NCI-H2196 (cell line): ENCODE results near the gene ANAPC5.
"Not testable (repeated sequence)": the region's sequence is repeated elsewhere in the genome, so short reads cannot be mapped to it uniquely, and the experiment has no call there.

Experiments used
- DNase-seq: peaks from one replicate; lab custom pipeline; 2025; ENCODE audit not compliant: unreplicated experiment; lab: John Stamatoyannopoulos, UW

ANAPC5 gene

DNA sequence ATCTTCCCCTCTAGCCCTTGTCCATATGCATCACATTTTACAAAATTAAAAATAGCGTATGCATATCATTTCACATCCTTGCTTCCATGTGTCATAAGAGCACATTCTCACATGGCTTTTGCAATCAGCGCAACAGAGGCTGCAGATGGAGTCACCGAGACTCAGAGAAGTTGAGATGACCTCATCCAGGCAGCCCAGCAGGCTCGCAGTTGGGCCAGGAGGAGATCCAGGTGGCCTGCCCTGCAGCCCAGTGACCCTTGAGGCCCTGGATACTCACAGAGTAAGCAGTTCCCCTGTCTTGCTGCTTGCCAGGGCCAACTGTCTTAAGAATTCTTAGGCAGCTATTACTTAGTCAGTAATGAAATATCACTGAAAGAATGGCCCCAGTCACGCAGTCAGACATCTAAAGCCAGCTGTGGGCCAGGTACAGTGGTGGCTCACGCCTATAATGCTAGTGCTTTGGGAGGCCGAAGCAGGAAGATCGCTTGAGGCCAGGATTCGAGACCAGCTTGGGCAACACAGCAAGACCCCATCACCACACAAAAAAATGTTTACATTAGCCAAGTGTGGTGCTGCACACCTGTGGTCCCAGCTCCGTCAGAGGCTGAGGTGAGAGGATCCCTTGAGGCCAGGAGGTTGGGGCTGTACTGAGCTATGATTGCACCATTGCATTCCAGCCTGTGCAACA, 64.8 kb downstream of the ANAPC5 start:
- DNase-seq: no peak

DNA sequence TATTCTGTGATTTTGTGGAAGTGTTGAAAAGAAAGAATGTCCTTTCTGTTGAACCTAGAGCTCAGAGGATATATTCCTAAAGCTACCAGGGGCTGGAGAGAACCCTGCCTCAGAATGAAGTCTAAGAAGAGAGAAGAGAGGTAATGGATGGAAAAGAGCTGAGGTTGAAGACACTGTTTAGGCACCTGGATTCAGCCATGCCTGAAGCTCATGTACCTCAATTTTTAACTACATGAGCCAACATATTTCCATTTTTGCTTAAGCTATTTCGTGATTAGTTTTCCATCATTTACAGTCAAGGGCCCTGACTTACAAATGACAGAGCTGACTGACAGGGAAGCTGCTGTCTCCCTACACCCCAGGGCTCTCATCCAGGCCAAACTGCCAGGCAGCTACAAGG, 66.4 kb downstream of the ANAPC5 start:
- DNase-seq: no peak

DNA sequence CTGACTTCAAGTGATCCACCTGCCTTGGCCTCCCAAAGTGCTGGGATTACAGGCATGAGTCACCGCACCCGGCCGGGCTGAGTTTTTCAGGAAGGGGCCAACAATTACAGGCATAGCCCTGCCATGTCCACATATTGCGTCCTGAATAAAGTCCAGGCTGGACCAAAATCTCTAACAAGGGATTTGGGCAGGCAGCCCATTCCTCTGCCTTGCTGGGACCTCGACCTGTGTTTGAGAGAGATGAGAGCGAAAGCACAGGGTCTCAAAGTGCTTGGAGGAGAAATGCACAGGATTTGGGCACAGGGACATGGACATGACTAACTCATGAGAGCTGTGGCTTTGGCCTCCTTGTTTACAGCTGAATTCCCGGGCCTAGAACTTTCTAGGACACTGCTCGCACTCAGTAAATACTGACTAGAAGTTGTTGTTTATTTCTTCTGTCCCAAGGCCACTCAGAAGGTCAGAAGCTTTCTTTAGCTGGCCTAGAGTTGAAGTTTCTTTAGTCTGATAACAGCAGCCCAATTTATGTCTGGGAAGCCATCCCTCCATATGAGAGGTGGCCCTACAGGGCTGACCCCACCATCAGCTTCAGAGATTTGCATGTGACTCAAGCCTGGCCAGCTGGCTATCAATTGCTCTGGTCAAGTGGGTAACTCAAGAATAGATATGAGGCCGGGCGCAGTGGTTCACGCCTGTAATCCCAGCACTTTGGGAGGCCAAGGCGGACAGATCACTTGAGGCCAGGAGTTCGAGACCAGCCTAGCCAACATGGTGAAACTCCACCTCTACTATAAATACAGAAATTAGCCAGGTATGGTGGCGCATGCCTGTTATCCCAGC, 67.4 kb downstream of the ANAPC5 start:
- DNase-seq: no peak

DNA sequence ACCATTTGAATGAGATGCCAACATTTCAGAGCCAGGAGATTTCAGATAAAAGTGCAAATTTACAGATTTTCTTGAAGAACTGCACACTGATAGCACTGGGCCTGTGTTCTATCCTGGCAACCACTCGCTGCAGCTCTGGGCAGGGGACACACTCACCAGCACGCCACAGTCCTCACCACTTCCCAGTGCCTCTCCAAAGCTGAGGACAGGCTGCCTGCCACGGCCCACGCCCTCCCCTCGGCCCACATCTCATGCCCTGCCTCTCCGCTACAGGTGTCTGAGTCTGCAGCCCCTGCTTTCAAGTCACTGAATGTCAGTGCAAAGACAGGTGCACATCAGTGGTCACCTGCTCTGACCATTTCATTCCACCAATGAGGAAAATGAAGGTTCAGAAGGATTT, 68.4 kb downstream of the ANAPC5 start:
- DNase-seq: no peak

DNA sequence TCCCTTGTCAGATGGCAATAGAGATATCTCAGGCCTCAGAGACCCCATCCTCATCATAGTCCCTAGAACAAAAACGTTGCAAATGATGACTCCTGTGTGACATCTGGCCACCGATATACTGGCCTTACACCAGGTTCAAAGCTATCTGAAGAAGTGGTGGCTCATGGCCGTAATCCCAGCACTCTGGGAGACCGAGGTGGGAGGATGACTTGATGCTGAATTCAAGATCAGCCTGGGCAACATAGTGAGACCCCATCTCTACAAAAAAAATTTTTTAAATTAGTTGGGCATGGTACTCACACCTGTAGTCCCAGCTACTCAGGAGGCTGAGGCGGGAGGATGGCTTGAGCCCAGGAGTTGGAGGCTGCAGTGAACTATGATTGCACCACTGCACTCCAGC, 68.8 kb downstream of the ANAPC5 start:
- DNase-seq: no peak

DNA sequence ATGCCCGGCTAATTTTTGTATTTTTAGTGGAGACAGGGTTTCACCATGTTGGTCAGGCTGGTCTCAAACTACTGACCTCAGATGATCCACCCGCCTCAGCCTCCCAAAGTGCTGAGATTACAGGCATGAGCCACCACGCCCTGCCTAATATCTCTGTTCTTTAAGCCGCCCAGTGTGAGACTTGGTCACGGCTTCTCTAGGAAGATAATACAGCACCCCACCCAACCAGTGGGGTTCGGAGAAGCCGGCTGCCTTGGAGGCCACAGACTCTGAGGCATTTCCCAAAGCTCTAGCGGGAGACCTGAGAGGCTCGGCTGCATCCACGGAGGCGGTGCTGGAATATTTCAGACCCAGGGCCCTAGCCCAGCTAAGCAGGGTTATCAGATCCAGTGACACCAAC, 69.3 kb downstream of the ANAPC5 start:
- not testable (repeated sequence) for DNase-seq

DNA sequence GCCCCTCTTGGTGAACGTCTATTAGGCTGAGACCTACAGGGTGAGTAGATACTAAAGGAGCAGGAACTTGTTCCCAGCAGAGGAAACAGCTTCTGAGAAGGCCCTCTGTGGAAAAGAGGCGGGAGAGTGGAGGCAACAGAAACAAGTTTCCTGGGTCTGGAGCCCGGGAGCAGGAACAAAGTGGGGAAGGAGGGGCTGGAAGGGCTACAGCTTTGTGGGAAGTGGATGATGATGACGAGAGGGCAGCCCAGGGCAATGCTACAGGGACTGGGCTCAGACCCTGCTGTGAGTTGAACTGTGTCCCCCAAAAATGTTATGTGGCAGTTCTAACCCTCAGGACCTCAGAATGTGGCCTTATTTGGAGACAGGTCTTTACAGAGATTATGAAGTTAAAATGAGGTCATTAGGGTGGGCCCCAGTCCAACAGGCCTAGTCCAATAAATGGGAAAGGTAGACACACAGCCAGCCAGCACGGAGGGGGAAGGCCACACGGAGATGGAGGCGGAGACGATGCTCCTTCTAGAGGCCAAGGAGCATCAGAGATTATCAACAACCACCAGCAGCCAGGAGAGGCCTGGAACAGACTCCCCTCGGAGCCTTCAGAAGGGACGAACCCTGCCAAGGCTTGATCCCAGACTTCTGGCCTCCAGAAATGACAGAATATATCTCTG, 70.0 kb downstream of the ANAPC5 start:
- DNase-seq: no peak

DNA sequence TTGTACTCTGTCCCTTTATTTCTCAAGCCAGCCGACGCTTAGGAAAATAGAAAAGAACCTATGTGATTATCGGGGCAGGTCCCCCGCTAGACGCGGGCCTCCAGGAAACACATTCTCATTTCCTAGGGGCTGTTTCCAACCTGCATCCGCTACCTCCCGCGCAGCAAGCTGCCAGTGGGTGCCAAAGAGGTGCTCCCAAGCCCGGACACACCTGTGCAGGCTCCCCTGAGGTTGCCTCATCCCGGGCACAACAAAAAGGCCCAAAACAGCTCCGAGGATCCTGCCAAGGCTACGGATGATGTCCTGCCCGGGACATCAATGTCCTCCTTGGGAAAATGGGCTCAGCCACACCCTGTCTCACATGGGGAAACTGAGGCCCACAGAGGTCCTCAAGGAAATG, 71.1 kb downstream of the ANAPC5 start:
- DNase-seq: not testable (repeated sequence)

DNA sequence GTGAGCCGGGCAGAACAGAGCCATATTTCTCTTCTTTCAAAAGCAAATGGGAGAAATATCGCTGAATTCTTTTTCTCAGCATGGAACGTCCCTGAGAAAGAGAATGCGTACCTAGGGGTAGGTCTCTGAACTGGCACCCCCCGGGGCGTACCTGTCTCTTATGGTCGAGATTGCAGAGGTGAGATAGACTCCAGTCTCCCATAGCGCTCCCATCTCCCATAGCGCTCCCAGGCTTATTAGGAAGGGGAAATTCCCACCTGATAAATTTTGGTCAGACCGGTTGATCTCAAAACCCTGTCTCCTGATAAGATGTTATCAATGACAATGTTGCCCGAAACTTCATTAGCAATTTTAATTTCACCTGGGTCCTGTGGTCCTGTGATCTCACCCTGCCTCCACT, 71.7 kb downstream of the ANAPC5 start:
- DNase-seq: not testable (repeated sequence)

DNA sequence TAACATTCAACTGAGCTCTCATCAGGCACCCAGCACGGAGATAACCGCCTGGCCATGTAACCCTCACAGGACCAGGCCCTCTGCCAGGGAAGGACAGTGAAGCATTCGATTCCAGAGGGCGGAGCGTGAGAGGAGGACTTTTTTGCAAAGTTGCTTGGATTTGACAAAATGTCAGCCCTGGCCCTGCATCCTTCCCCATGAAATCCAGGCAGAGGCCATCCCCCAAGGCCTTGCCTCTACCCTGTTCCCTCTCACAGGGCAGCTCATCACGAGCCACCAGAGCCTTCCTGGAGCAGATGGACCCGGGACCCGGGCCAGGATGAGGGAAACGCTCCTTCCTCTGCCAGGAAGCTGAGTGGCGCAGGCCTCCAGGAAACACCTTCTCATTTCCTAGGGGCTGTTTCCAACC, 72.7 kb downstream of the ANAPC5 start:
- DNase-seq: no peak

DNA sequence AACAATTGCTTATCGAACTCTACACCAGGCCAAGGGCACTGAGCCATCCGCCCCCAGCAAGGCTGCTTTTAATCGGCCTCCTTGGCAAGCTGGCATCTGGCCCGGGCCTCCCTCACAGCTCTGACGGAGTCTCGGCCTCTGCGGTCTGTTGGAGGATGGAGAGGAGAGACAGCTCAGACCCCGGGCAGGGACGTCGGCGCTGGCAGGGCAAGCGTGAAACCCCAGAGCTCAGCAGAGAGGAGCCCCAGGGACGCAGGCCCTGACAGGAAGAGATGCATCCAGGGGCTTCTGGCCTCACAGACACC, 73.2 kb downstream of the ANAPC5 start:
- no peak for DNase-seq

DNA sequence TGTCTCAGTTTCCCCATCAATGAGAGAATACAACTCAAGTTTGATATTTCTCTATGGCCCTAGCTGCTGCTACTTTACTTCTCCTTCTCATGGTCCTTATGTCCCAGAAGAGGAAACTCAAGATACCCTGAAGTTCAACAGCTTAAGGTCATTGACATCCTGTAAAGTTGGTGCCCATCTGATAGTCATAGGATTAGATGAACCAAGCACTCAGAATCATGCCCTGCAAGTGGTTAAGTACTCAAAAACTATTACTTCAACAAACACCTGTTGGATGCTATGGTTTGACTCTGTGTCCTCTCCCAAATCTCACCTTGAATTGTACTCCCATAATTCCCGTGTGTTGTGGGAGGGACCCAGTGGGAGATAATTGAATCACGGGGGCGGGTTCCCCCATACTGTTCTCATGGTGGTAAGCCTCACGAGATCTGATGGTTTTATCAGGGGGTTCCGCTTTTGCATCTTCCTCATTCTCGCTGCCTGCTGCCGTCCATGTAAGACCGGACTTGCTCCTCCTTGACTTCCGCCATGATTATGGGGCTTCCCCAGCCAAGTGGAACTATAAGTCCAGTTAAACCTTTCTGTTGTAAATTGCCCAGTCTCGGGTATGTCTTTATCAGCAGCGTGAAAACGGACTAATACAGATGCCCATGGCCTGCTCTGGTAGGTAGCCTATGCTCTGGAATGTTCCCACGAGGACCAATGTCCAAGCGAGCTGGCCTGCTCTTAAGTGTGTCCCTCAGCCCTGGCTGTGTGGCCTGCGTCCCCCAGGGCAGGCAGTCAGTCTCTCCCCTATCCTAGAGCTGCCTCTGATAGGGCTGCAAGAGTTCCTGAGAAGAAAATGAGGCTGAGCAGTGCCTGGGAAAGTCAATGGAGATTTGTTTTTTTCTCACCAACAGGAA, 73.8 kb downstream of the ANAPC5 start:
- DNase-seq: no peak

DNA sequence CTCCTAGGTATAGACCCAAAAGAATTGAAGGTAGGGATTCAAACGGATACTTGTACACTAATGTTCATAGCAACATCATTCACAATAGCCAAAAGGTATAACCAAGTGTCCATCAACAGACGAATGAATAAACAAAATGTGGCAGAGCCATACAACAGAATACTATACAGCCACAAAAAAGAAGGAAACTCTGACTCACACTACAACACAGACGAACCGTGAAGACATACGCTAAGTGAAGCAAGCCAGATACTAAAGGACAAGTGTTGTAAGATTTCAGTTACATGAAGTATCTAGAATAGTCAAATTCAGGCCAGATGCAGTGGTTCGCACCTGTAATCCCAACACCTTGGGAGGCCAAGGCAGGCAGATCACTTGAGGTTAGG, 74.8 kb downstream of the ANAPC5 start:
- no peak for DNase-seq

DNA sequence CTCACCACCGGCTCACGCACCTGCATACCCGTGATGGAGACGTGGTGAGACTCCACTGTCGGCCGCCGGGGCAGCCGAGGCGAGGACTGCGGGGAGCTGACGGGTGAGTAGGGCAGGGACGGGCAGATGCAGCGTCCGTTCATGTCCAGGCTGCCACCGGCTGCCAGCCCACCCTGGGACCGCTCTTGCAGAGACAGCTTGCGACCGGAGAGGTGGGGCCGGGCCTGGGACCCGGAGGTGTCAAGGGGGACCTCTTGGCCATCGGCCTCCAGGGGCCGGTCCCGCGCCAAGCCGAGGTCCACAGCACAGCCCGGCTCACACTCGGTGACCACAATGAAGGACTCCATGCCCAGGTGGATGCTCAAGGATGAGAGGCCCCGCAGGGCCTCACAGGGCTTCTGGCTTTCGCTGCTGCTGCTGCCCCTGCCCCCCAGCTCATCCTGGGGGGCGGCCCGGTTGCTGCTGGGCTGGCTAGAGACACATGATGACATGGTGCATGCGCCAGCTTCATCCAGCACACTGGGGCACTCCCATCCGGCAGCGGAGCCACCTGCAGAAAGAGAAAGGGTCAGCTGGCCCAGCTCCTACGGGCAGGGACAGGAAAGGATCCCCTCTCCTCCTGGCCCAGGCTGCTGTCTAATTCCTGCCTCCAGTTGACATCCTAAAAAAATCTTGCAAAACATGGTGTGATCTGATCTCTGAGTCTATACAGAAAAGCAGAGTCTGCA, 78.0 kb downstream of the ANAPC5 start:
- no peak for DNase-seq

DNA sequence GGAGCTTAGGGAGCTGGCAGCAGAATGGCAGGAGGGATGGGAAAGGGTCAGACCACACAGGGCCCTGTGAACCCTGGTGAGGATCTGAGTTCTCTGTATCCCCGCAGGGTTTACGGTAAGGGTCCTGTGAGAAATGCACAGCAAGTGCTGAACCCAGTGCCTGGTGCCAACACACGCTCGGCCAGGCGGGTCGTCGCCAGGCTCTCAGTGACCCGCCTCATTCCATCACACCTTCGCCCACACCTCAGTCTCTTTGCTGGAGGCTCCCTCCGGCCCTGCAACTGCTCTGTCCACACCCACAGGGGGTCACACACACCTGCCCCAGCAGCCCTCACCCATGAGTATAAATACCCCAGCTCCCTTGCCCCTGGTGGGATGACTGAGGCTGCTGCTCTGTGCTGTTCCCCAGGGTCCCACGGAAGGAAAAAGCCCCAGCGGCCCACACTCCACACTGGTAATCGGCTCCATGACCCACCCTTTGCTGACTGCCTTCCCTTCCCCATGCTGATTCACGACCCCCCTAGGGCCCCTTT, 78.8 kb downstream of the ANAPC5 start:
- no peak for DNase-seq

DNA sequence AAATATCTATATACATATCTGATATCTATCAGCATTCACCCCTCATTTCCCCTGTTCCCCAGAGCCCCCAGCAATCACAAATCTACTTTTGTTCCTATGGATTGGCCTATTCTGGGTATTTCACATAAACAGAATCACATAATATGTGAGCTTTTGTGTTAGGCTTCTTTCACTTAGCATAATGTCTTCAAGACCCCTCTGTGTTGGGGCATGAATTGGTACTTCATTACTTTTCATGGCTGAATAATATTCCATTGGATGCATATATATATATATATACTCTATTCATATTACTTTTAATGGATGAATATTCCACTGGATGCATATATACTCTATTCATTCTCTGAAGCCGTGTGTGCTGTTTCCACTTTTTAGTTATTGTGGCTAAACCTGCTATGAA, 84.4 kb downstream of the ANAPC5 start:
- no peak for DNase-seq

DNA sequence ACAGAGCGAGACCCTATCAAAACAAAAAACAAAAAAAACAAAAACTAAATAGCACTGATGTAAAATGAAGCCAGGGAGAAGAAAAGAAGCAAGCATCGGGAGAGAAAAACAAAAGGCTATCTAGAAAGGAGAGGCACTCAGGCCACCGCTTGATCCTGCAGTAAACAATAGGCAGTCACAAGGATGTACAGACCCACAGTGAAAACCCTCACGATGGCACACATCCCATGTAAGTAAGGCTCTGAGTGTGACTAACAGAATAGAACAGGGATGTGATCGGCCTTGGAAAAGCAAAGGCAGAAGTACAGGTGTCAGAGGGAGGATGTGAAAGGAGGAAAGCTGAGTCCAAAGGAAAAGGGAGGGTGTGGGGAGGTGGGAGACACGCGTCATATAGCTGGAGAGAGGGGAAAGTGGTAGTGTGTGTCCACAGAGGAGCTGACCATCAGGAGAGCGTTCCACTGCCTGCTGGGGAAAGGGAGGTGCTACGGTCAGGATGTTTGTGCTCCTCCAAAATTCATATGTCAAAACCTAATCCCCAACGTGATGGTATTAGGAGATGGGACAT, 87.2 kb downstream of the ANAPC5 start:
- DNase-seq: no peak

DNA sequence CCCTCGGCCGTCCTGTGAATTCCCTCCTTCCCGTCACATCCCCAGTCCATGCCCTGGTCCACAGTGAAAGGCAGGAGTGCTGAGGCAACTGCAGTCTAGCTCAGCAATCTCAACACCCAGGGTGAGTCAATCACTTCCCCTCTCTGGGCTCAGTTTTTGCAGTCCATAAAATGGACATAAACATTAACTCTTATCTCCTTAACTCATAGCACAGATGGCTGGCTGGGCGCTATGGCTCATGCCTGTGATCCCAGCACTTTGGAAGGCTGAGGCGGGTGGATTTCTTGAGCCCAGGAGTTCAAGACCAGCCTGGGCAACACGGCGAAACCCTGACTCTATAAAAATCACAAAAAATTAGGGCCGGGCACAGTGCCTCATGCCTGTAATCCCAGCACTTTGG, 88.1 kb downstream of the ANAPC5 start:
- no peak for DNase-seq

DNA sequence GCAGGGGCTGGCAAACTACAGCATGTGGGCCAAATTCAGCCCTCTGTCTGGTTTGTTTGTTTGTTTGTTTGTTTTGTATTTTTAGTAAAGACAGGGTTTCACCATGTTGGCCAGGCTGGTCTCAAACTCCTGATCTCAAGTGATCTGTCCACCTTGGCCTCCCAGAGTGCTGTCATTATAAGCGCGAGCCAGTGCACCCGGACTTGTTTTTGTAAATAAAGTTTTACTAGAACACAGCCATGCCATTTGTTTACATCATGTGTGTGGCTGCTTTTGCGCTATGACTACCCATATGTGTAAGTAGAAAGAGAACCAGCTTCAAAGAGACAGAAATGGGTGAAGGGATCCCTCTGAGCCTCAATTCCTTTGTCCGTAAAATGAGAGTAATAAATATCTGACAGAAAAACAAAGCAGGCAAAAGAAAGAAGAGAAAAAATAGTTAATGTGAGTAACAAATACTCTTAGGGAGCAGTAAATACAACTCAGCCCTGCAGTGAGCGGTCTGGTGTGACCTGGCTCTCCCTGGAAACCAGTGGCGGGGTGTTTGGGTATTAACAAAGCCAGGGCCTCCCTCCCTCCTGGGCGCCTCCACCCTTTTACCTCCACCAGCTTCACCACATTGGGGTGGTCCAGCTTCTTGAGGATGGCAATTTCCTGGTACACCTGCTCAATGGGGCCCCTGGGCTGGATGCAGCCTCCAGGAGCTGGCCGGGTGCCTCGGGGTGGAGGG, 88.8 kb downstream of the ANAPC5 start:
- no peak for DNase-seq
